ENCODE results near the gene NPHS1. TPM values are rescaled to one million over a fixed set of nuclear protein-coding genes. Genes with fewer than 3 reads are reported as not detected.

Gene NPHS1
- total RNA-seq, 1 experiment from 2014 or later = not detected

DNA sequence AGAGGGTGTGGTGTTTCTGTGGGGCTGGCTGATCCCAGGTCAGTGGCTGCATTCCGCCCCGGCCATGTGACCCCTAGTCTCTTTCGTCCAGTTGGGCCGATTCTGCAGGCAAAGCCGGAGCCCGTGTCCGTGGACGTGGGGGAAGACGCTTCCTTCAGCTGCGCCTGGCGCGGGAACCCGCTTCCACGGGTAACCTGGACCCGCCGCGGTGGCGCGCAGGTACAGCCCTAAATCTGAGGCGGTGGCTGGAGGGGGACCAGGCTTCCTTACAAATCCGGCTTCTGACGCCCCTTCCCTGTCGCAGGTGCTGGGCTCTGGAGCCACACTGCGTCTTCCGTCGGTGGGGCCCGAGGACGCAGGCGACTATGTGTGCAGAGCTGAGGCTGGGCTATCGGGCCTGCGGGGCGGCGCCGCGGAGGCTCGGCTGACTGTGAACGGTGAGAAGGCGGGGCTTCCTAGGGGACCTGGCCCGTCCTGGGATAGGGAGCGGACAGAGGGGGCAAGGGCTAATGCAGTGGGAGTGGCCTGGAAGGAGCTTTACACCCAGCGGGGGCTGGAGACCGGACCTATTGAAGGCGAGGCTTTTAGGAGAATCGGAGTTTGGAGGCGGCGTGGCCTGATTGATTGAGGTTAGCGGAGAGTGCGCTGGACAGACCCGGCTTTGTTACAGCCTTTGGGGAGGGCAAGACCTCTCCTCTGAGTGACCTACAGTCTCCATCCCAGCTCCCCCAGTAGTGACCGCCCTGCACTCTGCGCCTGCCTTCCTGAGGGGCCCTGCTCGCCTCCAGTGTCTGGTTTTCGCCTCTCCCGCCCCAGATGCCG is 8.7 kb upstream of the NPHS1 start:
- Histone ChIP-seq H3K4me3 (ENCODE audit: low read depth, low read length, poor library complexity, severe bottlenecking) (no peak overlapping the region), H3K9me3 (ENCODE audit: low read depth, low read length, poor library complexity, severe bottlenecking) (no peaks in the 10 kb centered on the region), H3K36me3 (ENCODE audit: insufficient read depth, low read length, poor library complexity, severe bottlenecking) (no peaks in the 10 kb centered on the region), H3K27ac (ENCODE audit: low read depth, low read length, poor library complexity, severe bottlenecking) (no peak overlapping the region), H3K4me1 (ENCODE audit: insufficient read depth, low read length, poor library complexity, severe bottlenecking) (peaks cover 7% of the 10 kb centered on the region), H3K27me3 (replicated peaks; ENCODE audit: insufficient read depth, low read depth, low read length, poor library complexity) (peaks cover 12% of the 10 kb centered on the region)
- intact Hi-C loops (cut with micrococcal nuclease; ENCODE audit: unreplicated experiment) = no loop called here
- BruUV-seq (replicated peaks) = no TSS peak
- CTCF ChIA-PET = no interaction called here
- TF ChIP-seq, protein P1, sequence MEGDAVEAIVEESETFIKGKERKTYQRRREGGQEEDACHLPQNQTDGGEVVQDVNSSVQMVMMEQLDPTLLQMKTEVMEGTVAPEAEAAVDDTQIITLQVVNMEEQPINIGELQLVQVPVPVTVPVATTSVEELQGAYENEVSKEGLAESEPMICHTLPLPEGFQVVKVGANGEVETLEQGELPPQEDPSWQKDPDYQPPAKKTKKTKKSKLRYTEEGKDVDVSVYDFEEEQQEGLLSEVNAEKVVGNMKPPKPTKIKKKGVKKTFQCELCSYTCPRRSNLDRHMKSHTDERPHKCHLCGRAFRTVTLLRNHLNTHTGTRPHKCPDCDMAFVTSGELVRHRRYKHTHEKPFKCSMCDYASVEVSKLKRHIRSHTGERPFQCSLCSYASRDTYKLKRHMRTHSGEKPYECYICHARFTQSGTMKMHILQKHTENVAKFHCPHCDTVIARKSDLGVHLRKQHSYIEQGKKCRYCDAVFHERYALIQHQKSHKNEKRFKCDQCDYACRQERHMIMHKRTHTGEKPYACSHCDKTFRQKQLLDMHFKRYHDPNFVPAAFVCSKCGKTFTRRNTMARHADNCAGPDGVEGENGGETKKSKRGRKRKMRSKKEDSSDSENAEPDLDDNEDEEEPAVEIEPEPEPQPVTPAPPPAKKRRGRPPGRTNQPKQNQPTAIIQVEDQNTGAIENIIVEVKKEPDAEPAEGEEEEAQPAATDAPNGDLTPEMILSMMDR (conservative IDR thresholded peaks at IDR 0.05; ENCODE audit: low read depth, low read length) = no peak
- TF ChIP-seq EZH2 (IDR thresholded peaks at IDR 0.05; ENCODE audit: borderline replicate concordance, low read depth, low read length, poor library complexity, severe bottlenecking) = no peak
- no peak for DNase-seq (ENCODE audit: low spot score)
- POLR2A ChIA-PET (ENCODE audit: low non-redundant PET) = no interaction called here

DNA sequence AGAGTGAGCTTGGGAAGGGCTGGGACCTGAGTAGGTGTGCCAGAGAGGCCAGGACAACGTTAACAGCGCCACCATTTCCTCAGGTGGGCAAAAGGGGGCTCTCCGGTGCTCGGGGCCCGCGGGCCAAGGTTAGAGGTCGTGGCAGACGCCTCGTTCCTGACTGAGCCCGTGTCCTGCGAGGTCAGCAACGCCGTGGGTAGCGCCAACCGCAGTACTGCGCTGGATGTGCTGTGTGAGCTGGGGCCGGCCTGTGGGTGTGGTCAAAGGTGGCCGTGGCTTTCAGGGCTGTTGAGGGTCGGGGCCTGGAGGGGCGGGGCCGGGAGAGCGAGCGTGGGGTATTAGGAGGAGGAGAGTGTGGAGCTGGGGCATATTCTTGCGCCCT is 8.1 kb upstream of the NPHS1 start:
- Histone ChIP-seq H3K36me3 (ENCODE audit: insufficient read depth, low read length, poor library complexity, severe bottlenecking) (no peaks in the 10 kb centered on the region), H3K27me3 (replicated peaks; ENCODE audit: insufficient read depth, low read depth, low read length, poor library complexity) (peaks cover 16% of the 10 kb centered on the region), H3K27ac (ENCODE audit: low read depth, low read length, poor library complexity, severe bottlenecking) (no peak overlapping the region), H3K9me3 (ENCODE audit: low read depth, low read length, poor library complexity, severe bottlenecking) (no peaks in the 10 kb centered on the region), H3K4me1 (ENCODE audit: insufficient read depth, low read length, poor library complexity, severe bottlenecking) (peaks cover 13% of the 10 kb centered on the region), H3K4me3 (ENCODE audit: low read depth, low read length, poor library complexity, severe bottlenecking) (no peak overlapping the region)
- CTCF ChIA-PET = no interaction called here
- POLR2A ChIA-PET (ENCODE audit: low non-redundant PET) = no interaction called here
- TF ChIP-seq, protein P1 (conservative IDR thresholded peaks at IDR 0.05; ENCODE audit: low read depth, low read length) = no peak
- no peak for TF ChIP-seq EZH2 (IDR thresholded peaks at IDR 0.05; ENCODE audit: borderline replicate concordance, low read depth, low read length, poor library complexity, severe bottlenecking)
- no TSS peak for BruUV-seq (replicated peaks)
- intact Hi-C loops (cut with micrococcal nuclease; ENCODE audit: unreplicated experiment) = no loop called here
- no peak for DNase-seq (ENCODE audit: low spot score)

DNA sequence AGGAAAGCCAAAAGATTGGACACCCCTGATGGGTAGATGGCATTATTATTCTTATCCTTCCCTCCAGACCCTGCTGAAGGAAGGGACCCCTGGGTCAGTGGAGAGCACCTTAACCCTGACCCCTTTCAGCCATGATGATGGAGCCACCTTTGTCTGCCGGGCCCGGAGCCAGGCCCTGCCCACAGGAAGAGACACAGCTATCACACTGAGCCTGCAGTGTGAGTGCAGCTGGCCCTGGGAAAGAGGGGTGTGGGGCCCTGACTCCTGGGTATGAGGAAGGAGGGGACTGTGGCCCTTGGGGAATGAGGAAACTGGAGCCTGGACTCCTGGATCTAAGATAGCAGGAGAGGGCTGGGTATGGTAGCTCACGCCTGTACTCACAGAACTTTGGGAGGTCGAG is 7.1 kb upstream of the NPHS1 start:
- Histone ChIP-seq H3K36me3 (ENCODE audit: insufficient read depth, low read length, poor library complexity, severe bottlenecking) (no peaks in the 10 kb centered on the region), H3K4me1 (ENCODE audit: insufficient read depth, low read length, poor library complexity, severe bottlenecking) (peaks cover 13% of the 10 kb centered on the region), H3K27ac (ENCODE audit: low read depth, low read length, poor library complexity, severe bottlenecking) (no peak overlapping the region), H3K4me3 (ENCODE audit: low read depth, low read length, poor library complexity, severe bottlenecking) (no peak overlapping the region), H3K27me3 (replicated peaks; ENCODE audit: insufficient read depth, low read depth, low read length, poor library complexity) (peaks cover 16% of the 10 kb centered on the region), H3K9me3 (ENCODE audit: low read depth, low read length, poor library complexity, severe bottlenecking) (no peaks in the 10 kb centered on the region)
- intact Hi-C loops (cut with micrococcal nuclease; ENCODE audit: unreplicated experiment) = no loop called here
- no TSS peak for BruUV-seq (replicated peaks)
- no peak for DNase-seq (ENCODE audit: low spot score)
- no peak for TF ChIP-seq EZH2 (IDR thresholded peaks at IDR 0.05; ENCODE audit: borderline replicate concordance, low read depth, low read length, poor library complexity, severe bottlenecking)
- TF ChIP-seq, protein P1 (conservative IDR thresholded peaks at IDR 0.05; ENCODE audit: low read depth, low read length) = no peak
- CTCF ChIA-PET = no interaction called here
- POLR2A ChIA-PET (ENCODE audit: low non-redundant PET) = no interaction called here
